Measurements from ENCODE around the gene C1QL1. TPM values are rescaled to one million over a fixed set of nuclear protein-coding genes. Genes with fewer than 3 reads are reported as not detected.

Gene C1QL1
- total and polyA plus RNA-seq, 2 donors (not counting 3 experiments of a cell fraction or from before 2014, with no cell fraction given): 0.35 to 0.72 TPM

- H3K79me2 ChIP-seq (ENCODE audit: control insufficient read depth, insufficient read depth, low read length): no peaks in the 10 kb centered on the region
- no peak overlapping the region for H3K4me3 ChIP-seq (replicated peaks in 1 of 3; ENCODE audit: insufficient read depth in 1 of 3, low read depth in 1 of 3, low read length in 3 of 3)
- no peaks in the 10 kb centered on the region for H3K36me3 ChIP-seq (ENCODE audit: control insufficient read depth in 2 of 2, extremely low read depth in 1 of 2, insufficient read depth in 2 of 2, low read length in 2 of 2)
- no peak overlapping the region for H2AFZ ChIP-seq (ENCODE audit: low read depth, low read length)
- intact Hi-C loops (cut with micrococcal nuclease) (no loop called here), dilution Hi-C loops (cut with MboI; ENCODE audit: extremely low pct_ligation_motif_present, low sequenced_read_pairs) (no loop called here)
- no peaks in the 10 kb centered on the region for H3K9me1 ChIP-seq (replicated peaks; ENCODE audit: control insufficient read depth, extremely low read depth, insufficient read depth, low read length)
- FAIRE-seq: no peak
- H3K9me3 ChIP-seq (replicated peaks; ENCODE audit: control insufficient read depth, insufficient read depth, low read length): no peaks in the 10 kb centered on the region
- H3K4me1 ChIP-seq (ENCODE audit: control insufficient read depth, extremely low read depth, insufficient read depth, low read length): no peaks in the 10 kb centered on the region
- peaks cover 28 to 29% of the 10 kb centered on the region in 2 experiments for H3K27me3 ChIP-seq (ENCODE audit: control insufficient read depth in 2 of 2, insufficient read depth in 2 of 2, low read length in 2 of 2)
- BruUV-seq (replicated peaks): no TSS peak
- H3K9ac ChIP-seq (replicated peaks; ENCODE audit: extremely low read depth, insufficient read depth, low read length): no peak overlapping the region
- POLR2A ChIA-PET: no interaction called here
- H3K27ac ChIP-seq (ENCODE audit: insufficient read depth, low read depth, low read length): no peak overlapping the region
- CTCF ChIA-PET: interaction anchor here (1.2 to 2.0 kb wide), 2 partner anchors 41 to 42 kb away, joined by 3 to 9 read pairs; no protein-coding TSS in a partner anchor
- no peak overlapping the region for H3K4me2 ChIP-seq (ENCODE audit: insufficient read depth, low read length)
- DNase-seq (ENCODE audit: low read depth, low spot score): no peak
- no peaks in the 10 kb centered on the region for H4K20me1 ChIP-seq (replicated peaks; ENCODE audit: control insufficient read depth, extremely low read depth, insufficient read depth, low read length)
- TF ChIP-seq MAX (IDR thresholded peaks at IDR 0.05; ENCODE audit: insufficient read depth, insufficient read length) (no peak), JUN (IDR thresholded peaks at IDR 0.05; ENCODE audit: borderline replicate concordance, insufficient read depth, insufficient read length, low read depth) (no peak), EZH2 (IDR thresholded peaks at IDR 0.05; ENCODE audit: borderline replicate concordance, low read depth, low read length, severe bottlenecking) (no peak), POLR2AphosphoS5 (IDR thresholded peaks at IDR 0.05; ENCODE audit: insufficient read depth, low read depth, low read length) (no peak), POLR2A (IDR thresholded peaks at IDR 0.05; ENCODE audit: low read depth, low read length) (no peak), GATA2 (IDR thresholded peaks at IDR 0.05; ENCODE audit: insufficient read depth, insufficient read length, low read depth, low read length) (no peak)
Measured at GRCh38 chr17:44961921-44962350, 6.2 kb downstream of the C1QL1 start.

- CTCF ChIA-PET: interaction anchor here (1.4 to 2.0 kb wide), 3 partner anchors 10 to 59 kb away, joined by 3 to 9 read pairs (median 3); no protein-coding TSS in a partner anchor
Measured at GRCh38 chr17:44960691-44961090, 7.4 kb downstream of the C1QL1 start.

More at GRCh38 chr17:44960691-44961090, 7.4 kb downstream of the C1QL1 start:
- Histone ChIP-seq H3K9me1 (replicated peaks; ENCODE audit: control insufficient read depth, extremely low read depth, insufficient read depth, low read length) (no peaks in the 10 kb centered on the region), H3K9me3 (replicated peaks; ENCODE audit: control insufficient read depth, insufficient read depth, low read length) (no peaks in the 10 kb centered on the region), H2AFZ (ENCODE audit: low read depth, low read length) (no peak overlapping the region), H3K4me2 (ENCODE audit: insufficient read depth, low read length) (no peak overlapping the region), H3K36me3 (ENCODE audit: control insufficient read depth in 2 of 2, extremely low read depth in 1 of 2, insufficient read depth in 2 of 2, low read length in 2 of 2) (no peaks in the 10 kb centered on the region), H3K4me1 (ENCODE audit: control insufficient read depth, extremely low read depth, insufficient read depth, low read length) (no peaks in the 10 kb centered on the region), H3K9ac (replicated peaks; ENCODE audit: extremely low read depth, insufficient read depth, low read length) (no peak overlapping the region), H3K79me2 (ENCODE audit: control insufficient read depth, insufficient read depth, low read length) (no peaks in the 10 kb centered on the region), H3K27ac (ENCODE audit: insufficient read depth, low read depth, low read length) (no peak overlapping the region), H4K20me1 (replicated peaks; ENCODE audit: control insufficient read depth, extremely low read depth, insufficient read depth, low read length) (no peaks in the 10 kb centered on the region), H3K4me3 (replicated peaks in 1 of 3; ENCODE audit: insufficient read depth in 1 of 3, low read depth in 1 of 3, low read length in 3 of 3) (no peak overlapping the region), H3K27me3 (ENCODE audit: control insufficient read depth in 2 of 2, insufficient read depth in 2 of 2, low read length in 2 of 2) (peaks cover 17 to 20% of the 10 kb centered on the region in 2 experiments)
- intact Hi-C loops (cut with micrococcal nuclease) (no loop called here), dilution Hi-C loops (cut with MboI; ENCODE audit: extremely low pct_ligation_motif_present, low sequenced_read_pairs) (no loop called here)
- POLR2A ChIA-PET: no interaction called here
- no TSS peak for BruUV-seq (replicated peaks)
- FAIRE-seq: no peak
- no peak for DNase-seq (ENCODE audit: low read depth, low spot score)
- TF ChIP-seq MYC (IDR thresholded peaks at IDR 0.05; ENCODE audit: low read depth, low read length) (no peak), GATA2 (IDR thresholded peaks at IDR 0.05; ENCODE audit: insufficient read depth, insufficient read length, low read depth, low read length) (no peak), MAX (IDR thresholded peaks at IDR 0.05; ENCODE audit: insufficient read depth, insufficient read length) (no peak), FOS (IDR thresholded peaks at IDR 0.05; ENCODE audit: borderline replicate concordance, insufficient read depth, low read length) (no peak), EZH2 (IDR thresholded peaks at IDR 0.05; ENCODE audit: borderline replicate concordance, low read depth, low read length, severe bottlenecking) (no peak), POLR2AphosphoS5 (IDR thresholded peaks at IDR 0.05; ENCODE audit: insufficient read depth, low read depth, low read length) (no peak), JUN (IDR thresholded peaks at IDR 0.05; ENCODE audit: borderline replicate concordance, insufficient read depth, insufficient read length, low read depth) (no peak), CTCF (IDR thresholded peaks at IDR 0.05; ENCODE audit: extremely low read depth in 1 of 2, insufficient read depth in 1 of 2, low read depth in 1 of 2, low read length in 2 of 2) (no peak), POLR2A (IDR thresholded peaks at IDR 0.05; ENCODE audit: low read depth, low read length) (no peak)
